Activated CD4-positive, alpha-beta T cell treated with anti-CD3 and anti-CD28 coated beads, Interleukin-2, amount 50 U/mL, for 4 hours (primary cell): ENCODE data around the gene MEF2A.

Experiments
- DNase-seq, 2 experiments: peaks; one replicate each; pipeline ENCODE4 v3.0.0-alpha.2; 2020

The MEF2A gene

GRCh38 chr15:99606646-99607045, 40.9 kb downstream of the MEF2A start:
- DNase-seq, result no peak

- DNase-seq, result no peak
Measured at GRCh38 chr15:99613481-99613880, 47.7 kb downstream of the MEF2A start.

- no peak for DNase-seq
Measured at GRCh38 chr15:99613887-99614647, 48.3 kb downstream of the MEF2A start.

- no peak for DNase-seq
Measured at GRCh38 chr15:99614749-99615288, 49.0 kb downstream of the MEF2A start.

DNA sequence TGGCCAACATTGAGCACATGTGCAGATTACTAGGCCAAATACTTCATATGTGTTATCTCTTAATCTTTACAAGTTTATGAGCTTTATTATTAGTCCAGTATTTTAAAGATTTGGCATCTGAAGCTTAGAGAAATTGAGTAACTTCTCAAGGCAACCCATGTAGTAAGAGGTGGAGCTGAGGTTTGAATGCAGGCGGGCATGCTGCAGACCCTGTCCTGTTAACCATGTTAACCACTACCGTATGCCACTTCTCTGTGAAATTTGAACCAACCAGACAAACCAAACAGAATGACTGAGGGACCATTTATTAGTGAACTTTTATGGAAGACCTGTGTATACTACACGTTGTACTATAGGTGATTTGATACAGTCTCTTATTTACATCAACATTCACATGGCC, 49.7 kb downstream of the MEF2A start:
- DNase-seq, result no peak

DNA sequence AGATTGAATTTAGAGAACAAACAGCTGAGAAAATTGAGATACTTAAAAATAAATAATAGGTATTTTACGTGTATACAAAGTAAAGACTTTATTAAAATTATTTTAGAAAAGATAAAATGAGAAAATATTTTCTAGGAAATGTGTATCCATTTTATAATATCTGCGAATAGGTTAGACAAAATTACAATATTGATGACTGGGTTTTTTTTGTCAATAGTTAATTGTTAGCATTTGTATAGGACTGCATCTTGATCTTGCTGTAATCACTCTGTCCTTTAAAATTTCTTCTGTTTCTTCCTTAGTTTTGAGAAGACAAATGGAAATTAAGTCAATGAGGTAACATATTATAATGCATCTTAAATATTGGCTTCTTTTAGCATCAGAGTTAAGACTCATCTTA, 50.3 kb downstream of the MEF2A start:
- DNase-seq, result no peak

- DNase-seq, result no peak
Measured at GRCh38 chr15:99616773-99617342, 51.1 kb downstream of the MEF2A start.

GRCh38 chr15:99618941-99619411, 53.2 kb downstream of the MEF2A start:
- no peak for DNase-seq

- DNase-seq, result no peak
Measured at GRCh38 chr15:99619712-99620111, 53.9 kb downstream of the MEF2A start.

DNA sequence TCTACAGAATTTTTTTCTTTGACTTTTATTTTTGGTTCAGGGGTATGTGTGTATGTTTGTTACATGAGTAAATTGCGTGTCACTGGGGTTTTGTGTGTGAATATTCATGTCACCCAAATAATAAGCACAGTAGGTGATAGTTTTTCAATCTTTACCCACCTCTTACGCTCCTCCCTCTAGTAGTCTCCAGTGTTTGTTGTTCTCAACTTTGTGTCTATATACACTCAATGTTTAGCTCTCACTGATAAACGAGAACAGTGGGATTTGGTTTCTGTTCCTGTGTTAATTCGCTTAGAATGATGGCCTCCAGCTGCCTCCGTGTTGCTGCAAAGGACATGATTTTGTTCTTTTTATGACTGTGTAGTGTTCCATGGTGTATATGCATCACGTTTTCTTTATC, 54.4 kb downstream of the MEF2A start:
- no peak for DNase-seq

- no peak for DNase-seq
Measured at GRCh38 chr15:99621767-99622166, 56.0 kb downstream of the MEF2A start.

- DNase-seq, result no peak
Measured at GRCh38 chr15:99628374-99629001, 62.7 kb downstream of the MEF2A start.

DNA sequence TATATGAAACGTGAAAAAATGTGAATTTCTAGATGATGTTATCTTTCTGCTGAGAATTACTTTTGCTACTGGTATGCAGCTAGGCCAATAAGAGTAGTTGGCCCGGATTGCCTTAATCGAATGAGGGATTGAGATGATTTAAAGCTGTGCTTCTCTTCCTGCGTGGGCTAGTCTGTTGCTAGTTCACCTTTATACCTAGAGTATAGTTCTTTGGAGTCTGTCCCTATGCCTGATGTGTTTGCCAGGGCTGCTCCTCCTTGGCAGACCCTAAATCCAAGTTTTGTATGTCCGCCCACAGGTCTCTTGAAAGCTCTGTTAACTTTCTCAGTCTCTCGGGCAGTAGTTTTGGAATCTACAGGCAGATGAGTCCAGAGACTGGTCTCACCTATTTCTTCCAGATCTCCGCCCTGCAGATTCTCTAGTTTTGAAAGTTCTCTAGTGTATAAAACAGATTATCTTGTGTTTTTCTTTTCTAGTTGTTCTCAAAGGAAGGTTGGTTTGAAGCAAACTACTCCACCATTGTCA, 64.9 kb downstream of the MEF2A start:
- DNase-seq, result no peak

GRCh38 chr15:99631255-99631654, 65.5 kb downstream of the MEF2A start:
- DNase-seq, result no peak

GRCh38 chr15:99632521-99632920, 66.7 kb downstream of the MEF2A start:
- DNase-seq, result no peak

DNA sequence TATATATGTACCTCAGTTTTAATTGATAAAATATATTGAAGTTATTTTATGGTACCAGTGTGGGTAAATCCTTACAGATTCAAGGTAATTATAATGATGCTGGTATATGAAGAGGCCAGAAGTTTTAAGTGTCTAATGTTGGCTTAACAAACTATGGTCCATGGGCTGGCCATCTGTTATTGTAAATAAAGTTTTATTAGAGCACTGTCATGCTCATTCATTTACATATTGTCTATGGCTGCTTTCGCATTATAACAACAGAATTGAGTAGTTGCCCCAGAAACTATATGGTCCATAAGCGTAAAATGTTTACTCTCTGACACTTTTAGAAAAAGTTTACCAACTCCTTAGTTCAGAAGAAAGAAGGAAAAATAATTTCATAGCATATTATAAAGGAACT, 67.9 kb downstream of the MEF2A start:
- no peak for DNase-seq

GRCh38 chr15:99634576-99634975, 68.8 kb downstream of the MEF2A start:
- no peak for DNase-seq

- DNase-seq, result no peak
Measured at GRCh38 chr15:99635145-99635544, 69.4 kb downstream of the MEF2A start.

DNA sequence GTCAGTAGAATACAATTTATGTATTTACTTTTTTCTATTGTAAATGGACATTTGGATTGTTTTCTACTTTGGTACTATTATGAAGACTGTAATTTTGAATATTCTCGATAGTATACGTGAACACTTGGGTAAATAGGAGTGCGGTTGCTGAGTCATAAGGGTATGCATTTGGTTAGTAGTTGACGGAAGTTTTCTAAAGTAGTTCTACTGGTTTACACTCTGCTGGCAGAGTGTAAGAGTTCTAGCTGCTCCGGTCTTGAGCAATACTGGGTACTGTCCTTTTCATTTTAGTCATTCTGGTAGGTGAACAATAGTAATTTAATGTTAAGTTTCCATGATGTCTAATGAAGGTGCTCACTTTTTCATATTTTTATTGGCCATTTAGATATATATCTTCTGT, 70.0 kb downstream of the MEF2A start:
- no peak for DNase-seq

DNA sequence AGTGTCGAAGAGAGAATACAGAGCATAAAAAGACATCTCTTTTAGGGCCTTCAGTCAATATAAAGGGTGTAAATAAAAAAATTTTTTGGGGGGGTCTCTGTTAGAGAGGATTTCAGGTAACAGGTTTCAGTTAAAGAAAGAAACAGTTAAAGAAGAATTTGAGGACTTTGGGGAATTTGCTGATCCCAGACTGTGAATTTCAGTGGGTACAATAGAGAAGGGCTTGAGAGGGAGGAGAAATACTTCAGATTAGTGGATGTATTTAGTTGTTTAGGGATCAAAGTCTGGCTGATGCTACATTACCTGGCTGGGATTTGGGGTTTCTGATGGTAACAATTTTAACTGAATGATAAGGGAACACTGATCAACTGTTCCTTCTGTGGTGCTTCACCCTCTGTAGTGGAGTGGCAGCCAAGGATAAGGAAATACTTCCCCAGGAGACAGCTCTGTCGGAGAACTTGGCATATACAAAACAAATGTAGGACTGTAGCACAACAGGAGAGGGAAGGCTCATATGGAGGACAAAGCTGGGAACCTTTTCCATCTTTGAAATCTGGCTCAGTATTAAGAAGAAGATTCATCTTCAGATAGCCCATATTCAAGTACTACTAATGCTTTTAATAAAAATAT, 79.2 kb downstream of the MEF2A start:
- no peak for DNase-seq

- no peak for DNase-seq
Measured at GRCh38 chr15:99645543-99645935, 79.8 kb downstream of the MEF2A start.

DNA sequence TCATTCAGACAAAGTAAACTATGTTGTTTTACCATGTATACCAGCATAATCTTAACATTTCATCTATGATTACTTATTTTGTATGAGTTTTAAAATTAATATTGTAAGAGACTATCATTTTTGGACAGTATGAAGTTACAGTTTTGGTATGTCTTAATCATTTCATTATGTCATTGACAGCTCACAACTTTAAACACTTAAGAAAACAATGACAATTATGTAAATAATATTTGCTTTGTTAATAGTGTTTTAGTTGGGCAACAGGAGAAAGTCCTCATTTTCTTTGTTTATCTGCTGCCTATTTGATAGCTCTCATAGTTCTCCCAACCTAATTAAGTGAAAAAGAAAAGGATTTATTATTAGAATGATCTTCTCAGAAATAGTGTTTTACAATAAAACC, 80.2 kb downstream of the MEF2A start:
- DNase-seq, result no peak
